ENCODE data around the gene ATP10D.

- TF ChIP-seq GATA3 (IDR thresholded peaks at IDR 0.05; ENCODE audit: low read depth, low read length), result no peak
- TF ChIP-seq GATA2 (IDR thresholded peaks at IDR 0.05; ENCODE audit: low read depth, low read length), result no peak
Measured at GRCh38 chr4:47624031-47624441, 139.0 kb downstream of the ATP10D start.

Measured in SH-SY5Y (cell line).